A673 (cell line): ENCODE results near the gene RNF121. TPM values are rescaled to one million over a fixed set of nuclear protein-coding genes. Genes with fewer than 3 reads are reported as not detected.

Experiments
- BruUV-seq: library from RNA; stranded (reverse); fragments of 400-500 nt; replicated peaks from 2 replicates; lab custom pipeline; 2021; lab: Mats Ljungman, UMichigan
- CTCF ChIA-PET: fragments of 300-600 bp; sonication (Branson Sonifier 250); formaldehyde crosslinking; loops from one replicate; lab custom pipeline; 2022; ENCODE audit warnings: antibody characterized with exemption; lab: Charles Lee
- POLR2A ChIA-PET: fragments of 300-600 bp; sonication (Branson Sonifier 250); formaldehyde crosslinking; loops from one replicate; lab custom pipeline; 2022; ENCODE audit warnings: antibody characterized with exemption; ENCODE audit not compliant: low non-redundant PET; lab: Charles Lee
- DNase-seq: peaks from one replicate; pipeline ENCODE4 v3.0.0-alpha.2; 2015; ENCODE audit warnings: low spot score
- H3K27ac ChIP-seq: fragments of 200-600 bp; sonication (generic); 2 replicates; pipeline ENCODE4 v1.5.1; 2016; ENCODE audit warnings: mixed run types, low read depth, mild to moderate bottlenecking, mixed read lengths, antibody characterized with exemption, low read length; ENCODE audit not compliant: poor library complexity, severe bottlenecking
- H3K27me3 ChIP-seq: fragments of 200-600 bp; sonication (generic); replicated peaks from 2 replicates; pipeline ENCODE4 v1.6.1; 2017; ENCODE audit warnings: mixed run types, low read depth, mild to moderate bottlenecking, mixed read lengths, antibody characterized with exemption, low read length; ENCODE audit not compliant: insufficient read depth, poor library complexity
- H3K36me3 ChIP-seq: fragments of 200-600 bp; sonication (generic); 2 replicates; pipeline ENCODE4 v1.6.1; 2016; ENCODE audit warnings: mixed run types, mild to moderate bottlenecking, mixed read lengths, antibody characterized with exemption, low read length; ENCODE audit not compliant: insufficient read depth, poor library complexity, severe bottlenecking
- H3K4me1 ChIP-seq: fragments of 200-600 bp; sonication (generic); 2 replicates; pipeline ENCODE4 v1.6.1; 2017; ENCODE audit warnings: mixed run types, mild to moderate bottlenecking, mixed read lengths, antibody characterized with exemption, low read length; ENCODE audit not compliant: insufficient read depth, poor library complexity, severe bottlenecking
- H3K4me3 ChIP-seq: fragments of 200-600 bp; sonication (generic); 2 replicates; pipeline ENCODE4 v1.5.1; 2016; ENCODE audit warnings: low read depth, mixed run types, mild to moderate bottlenecking, mixed read lengths, low read length; ENCODE audit not compliant: poor library complexity, severe bottlenecking
- H3K9me3 ChIP-seq: fragments of 200-600 bp; sonication (generic); 2 replicates; pipeline ENCODE4 v1.6.1; 2016; ENCODE audit warnings: mixed run types, low read depth, mild to moderate bottlenecking, mixed read lengths, antibody characterized with exemption, low read length; ENCODE audit not compliant: poor library complexity, severe bottlenecking
- CTCF ChIP-seq: fragments of 300-800, 200-600 bp; sonication (generic); conservative IDR thresholded peaks from 2 replicates; pipeline ENCODE4 v1.5.1; 2017; ENCODE audit warnings: low read depth, mild to moderate bottlenecking, antibody characterized with exemption, low read length, moderate library complexity, mixed read lengths
- EZH2 ChIP-seq: fragments of 200-600 bp; sonication (generic); IDR thresholded peaks from 2 replicates; pipeline ENCODE4 v1.6.1; 2017; ENCODE audit warnings: borderline replicate concordance, low read depth, mild to moderate bottlenecking, mixed read lengths, antibody characterized with exemption, low read length; ENCODE audit not compliant: poor library complexity, severe bottlenecking
- intact Hi-C: fragments of 100-400 bp; cut with micrococcal nuclease; formaldehyde crosslinking; loops from one replicate; pipeline ENCODE4 v1.10.0; 2022; ENCODE audit not compliant: unreplicated experiment
- total RNA-seq: library from RNA; stranded (reverse); gene quantifications from 2 replicates; pipeline ENCODE4 v1.2.3, GENCODE V29; 2021

Gene RNF121
- total RNA-seq, 1 experiment from 2014 or later, result 59.1 TPM

- Histone ChIP-seq H3K36me3 (peaks cover 37% of the 10 kb centered on the region), H3K4me3 (no peak overlapping the region), H3K27me3 (no peaks in the 10 kb centered on the region), H3K4me1 (no peaks in the 10 kb centered on the region), H3K27ac (no peak overlapping the region), H3K9me3 (no peaks in the 10 kb centered on the region)
- DNase-seq, result no peak
- TF ChIP-seq EZH2, result no peak
- POLR2A ChIA-PET, result no interaction called here
- CTCF ChIA-PET, result no interaction called here
- intact Hi-C loops, result no loop called here
- BruUV-seq, result no TSS peak
These were observed 71.0 kb downstream of the RNF121 start for GRCh38 chr11:71999798-72000197.

- BruUV-seq, result no TSS peak
- H3K4me3 ChIP-seq, result no peak overlapping the region
- DNase-seq, result no peak
- no peaks in the 10 kb centered on the region for H3K9me3 ChIP-seq
- H3K27ac ChIP-seq, result no peak overlapping the region
- CTCF ChIA-PET, result no interaction called here
- H3K27me3 ChIP-seq, result no peaks in the 10 kb centered on the region
- intact Hi-C loops, result no loop called here
- TF ChIP-seq EZH2, result no peak
- TF ChIP-seq CTCF, result no peak
- peaks cover 42% of the 10 kb centered on the region for H3K36me3 ChIP-seq
- H3K4me1 ChIP-seq, result no peaks in the 10 kb centered on the region
- POLR2A ChIA-PET, result no interaction called here
These were observed 71.5 kb downstream of the RNF121 start for GRCh38 chr11:72000202-72000867.

- BruUV-seq, result no TSS peak
- H3K4me1 ChIP-seq, result no peaks in the 10 kb centered on the region
- ChIA-PET POLR2A (no interaction called here), CTCF (no interaction called here)
- DNase-seq, result no peak
- TF ChIP-seq EZH2, result no peak
- no peak for TF ChIP-seq CTCF
- H3K36me3 ChIP-seq, result peaks cover 52% of the 10 kb centered on the region
- no peak overlapping the region for H3K27ac ChIP-seq
- no peak overlapping the region for H3K4me3 ChIP-seq
- intact Hi-C loops, result no loop called here
- H3K27me3 ChIP-seq, result no peaks in the 10 kb centered on the region
- no peaks in the 10 kb centered on the region for H3K9me3 ChIP-seq
These were observed 72.4 kb downstream of the RNF121 start for GRCh38 chr11:72001285-72001684.
